Brain microvascular endothelial cell (primary cell): Measurements from ENCODE around the gene CACNA2D2.
"Not testable (repeated sequence)": the region's sequence is repeated elsewhere in the genome, so short reads cannot be mapped to it uniquely, and the experiment has no call there.

Source experiments
- DNase-seq: peaks from one replicate; pipeline ENCODE4 v3.0.0-alpha.2; 2020
- H3K27ac ChIP-seq: fragments of 250-450 bp; sonication (Bioruptor Pico); 2 replicates; pipeline ENCODE4 v1.5.1; 2020; ENCODE audit warnings: mild to moderate bottlenecking, moderate library complexity
- H3K27me3 ChIP-seq: fragments of 250-450 bp; sonication (Bioruptor Pico); replicated peaks from 2 replicates; pipeline ENCODE4 v1.5.1; 2020; ENCODE audit warnings: mild to moderate bottlenecking
- H3K36me3 ChIP-seq: fragments of 250-450 bp; sonication (Bioruptor Pico); replicated peaks from 2 replicates; pipeline ENCODE4 v1.5.1; 2020; ENCODE audit warnings: mild to moderate bottlenecking
- H3K4me3 ChIP-seq: 2 replicates; pipeline ENCODE4 v1.5.1; 2011; ENCODE audit warnings: low read depth, mild to moderate bottlenecking, control low read depth, low read length, moderate library complexity
- CTCF ChIP-seq: IDR thresholded peaks from 2 replicates; pipeline ENCODE4 v1.5.1; 2011; ENCODE audit warnings: low read depth, mild to moderate bottlenecking, moderate library complexity, low read length, control low read depth, inconsistent platforms; ENCODE audit errors: missing control alignments
- in situ Hi-C: cut with HindIII; loops from 2 replicates; pipeline ENCODE4 v1.10.0; 2017; ENCODE audit warnings: low sequenced_read_pairs, low pct_ligation_motif_present

CACNA2D2 gene

DNA sequence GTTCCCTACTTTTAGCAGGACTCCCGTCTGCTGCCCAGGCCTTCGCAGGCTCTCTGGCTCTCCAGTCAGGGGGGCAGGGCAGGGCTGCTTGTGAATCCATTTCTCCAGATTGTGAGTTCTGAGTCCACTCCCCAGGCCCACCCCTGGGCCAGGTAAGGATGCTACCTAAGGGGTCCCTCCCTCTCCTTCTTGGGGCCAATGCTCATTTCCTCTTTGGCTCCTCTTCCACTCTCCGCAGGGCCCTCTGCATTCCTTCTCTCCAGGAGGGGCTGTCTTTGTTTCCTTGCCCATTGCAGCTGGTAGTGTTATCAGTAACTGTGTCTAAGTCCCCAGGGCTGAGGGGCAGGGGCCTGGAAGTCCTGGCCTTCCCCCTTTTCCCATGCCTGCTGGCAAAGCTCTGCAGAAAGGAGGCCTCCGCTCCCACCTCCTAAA is 13.0 kb upstream of the CACNA2D2 start:
- no peak for DNase-seq
- Histone ChIP-seq H3K36me3 (no peaks in the 10 kb centered on the region), H3K27ac (no peak overlapping the region), H3K4me3 (no peak overlapping the region), H3K27me3 (peaks cover 2% of the 10 kb centered on the region)
- in situ Hi-C loops, result no loop called here
- no peak for TF ChIP-seq CTCF

DNA sequence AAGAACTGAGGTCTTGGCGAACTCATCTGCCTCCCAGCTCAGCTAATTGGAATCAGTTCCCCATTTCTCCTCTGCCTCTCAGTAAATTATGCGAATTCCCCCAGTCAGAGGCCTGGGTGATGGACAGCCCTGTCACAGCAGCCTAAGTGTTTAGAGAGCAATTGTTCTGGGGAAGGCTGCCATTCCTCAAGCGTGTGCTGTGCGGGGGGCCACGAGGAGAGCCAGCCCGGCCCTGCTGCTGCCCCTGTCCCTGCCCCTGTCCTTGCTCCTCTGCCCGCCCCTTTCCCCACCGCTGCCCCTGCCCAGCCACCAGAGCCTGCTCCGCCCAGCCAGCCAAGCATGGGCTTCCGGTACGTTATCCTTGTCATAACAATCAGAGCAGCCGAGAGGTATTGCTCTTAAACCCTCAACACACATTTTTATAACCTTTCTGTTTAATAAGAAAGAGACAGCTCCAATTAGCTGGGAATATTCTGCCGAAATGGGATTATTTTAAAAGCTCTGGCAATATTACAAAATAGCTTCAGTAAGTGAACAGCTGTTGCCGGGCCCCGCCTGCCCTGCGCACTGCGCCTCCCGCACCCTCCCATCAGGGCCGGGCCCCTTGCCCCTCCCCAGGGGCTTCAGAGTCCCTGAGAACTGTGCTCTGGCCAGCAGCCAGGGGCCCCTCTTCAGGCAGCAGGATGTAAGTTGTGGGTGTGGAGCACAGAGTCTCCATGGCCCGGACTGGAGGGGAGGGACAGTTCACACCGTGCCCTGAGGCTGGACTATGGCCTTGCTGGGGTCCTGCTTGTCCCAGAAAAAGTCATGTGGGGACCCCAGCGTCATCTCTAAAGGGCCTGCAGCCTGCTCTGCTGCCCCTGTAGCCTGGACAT is 12.4 kb upstream of the CACNA2D2 start:
- no peak for TF ChIP-seq CTCF
- Histone ChIP-seq H3K27ac (no peak overlapping the region), H3K4me3 (no peak overlapping the region), H3K36me3 (no peaks in the 10 kb centered on the region), H3K27me3 (peaks cover 2% of the 10 kb centered on the region)
- peak; percentile 25 for DNase-seq
- in situ Hi-C loops, result no loop called here

- H3K27ac ChIP-seq, DNase-seq, in situ Hi-C loops, H3K4me3 ChIP-seq, H3K27me3 ChIP-seq, H3K36me3 ChIP-seq: not testable (repeated sequence)
Measured at GRCh38 chr3:50512908-50513307, 9.5 kb upstream of the CACNA2D2 start.

DNA sequence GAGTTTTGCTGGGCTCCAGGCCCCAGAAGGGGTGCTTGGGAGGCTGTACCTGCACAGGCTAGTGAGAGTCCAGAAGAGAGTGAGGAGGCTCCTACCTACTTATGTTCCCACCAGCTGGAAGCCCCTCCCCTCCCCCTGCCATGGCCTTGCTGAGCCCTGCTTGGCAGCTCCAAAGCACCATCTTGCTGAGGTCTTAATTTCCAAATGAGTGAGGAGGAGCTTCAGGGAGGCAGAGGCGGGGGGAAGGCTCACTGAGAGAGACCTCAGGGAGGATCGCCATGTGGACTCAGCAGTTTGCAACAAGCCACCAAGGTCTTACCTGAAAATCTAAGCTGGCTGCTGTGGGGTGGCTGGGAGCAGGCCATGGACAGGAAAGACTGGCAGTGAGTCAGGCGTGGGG is 8.7 kb upstream of the CACNA2D2 start:
- in situ Hi-C loops, result no loop called here

GRCh38 chr3:50510325-50510724 is 6.9 kb upstream of the CACNA2D2 start:
- in situ Hi-C loops, result no loop called here
- Histone ChIP-seq H3K36me3 (no peaks in the 10 kb centered on the region), H3K27me3 (peaks cover 2% of the 10 kb centered on the region), H3K4me3 (no peak overlapping the region), H3K27ac (no peak overlapping the region)
- TF ChIP-seq CTCF, result no peak
- no peak for DNase-seq

More for the DNA sequence above, 8.7 kb upstream of the CACNA2D2 start:
- no peak for DNase-seq
- no peak overlapping the region for H3K27ac ChIP-seq
- TF ChIP-seq CTCF, result no peak
- no peaks in the 10 kb centered on the region for H3K36me3 ChIP-seq
- no peak overlapping the region for H3K4me3 ChIP-seq
- peaks cover 2% of the 10 kb centered on the region for H3K27me3 ChIP-seq

DNA sequence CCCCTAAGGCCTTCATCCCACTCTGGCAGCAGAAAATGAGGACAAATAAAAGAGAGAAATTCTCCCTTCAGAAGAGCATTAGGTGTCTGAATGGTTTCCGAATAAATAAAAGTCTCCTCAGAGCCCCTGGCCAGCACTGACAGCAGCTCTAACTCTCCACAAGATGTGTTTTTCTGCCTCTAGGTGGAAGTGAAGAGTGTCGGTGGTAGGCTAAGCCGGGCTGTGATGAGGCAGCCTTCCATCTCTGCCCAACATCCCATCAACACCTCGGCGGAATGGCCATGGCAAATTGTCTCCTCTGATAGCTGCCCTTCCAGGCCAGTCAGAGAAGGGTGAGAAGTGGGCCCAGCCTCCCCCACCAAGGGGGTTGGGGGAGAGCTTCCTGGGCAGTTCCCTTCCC is 6.3 kb upstream of the CACNA2D2 start:
- in situ Hi-C loops, result no loop called here
- H3K4me3 ChIP-seq, result no peak overlapping the region
- H3K27ac ChIP-seq, result no peak overlapping the region
- H3K36me3 ChIP-seq, result no peaks in the 10 kb centered on the region
- no peak for DNase-seq
- TF ChIP-seq CTCF, result no peak
- peaks cover 2% of the 10 kb centered on the region for H3K27me3 ChIP-seq
